Esophagus muscularis mucosa (tissue), 4 donors: Measurements from ENCODE around the gene RGL3. TPM values are rescaled to one million over a fixed set of nuclear protein-coding genes. Genes with fewer than 3 reads are reported as not detected.

Experiments used
- DNase-seq: peaks from one replicate; pipeline ENCODE4 v3.0.0-alpha.2; 2017; ENCODE audit errors: extremely low spot score
- H3K27ac ChIP-seq, 4 donors: fragments of 200-600 bp; sonication (generic); replicated peaks in 1 of 4; 1 replicate in 3 of 4; 2 replicates in 1 of 4; pipeline ENCODE4 v1.5.1; 2016 to 2019; ENCODE audit warnings: mild to moderate bottlenecking in 1 of 4
- H3K27me3 ChIP-seq, 4 donors: fragments of 200-600 bp; sonication (generic); one replicate each; pipeline versions ENCODE4 v1.5.1 to v1.6.0; 2016 to 2019
- H3K36me3 ChIP-seq, 4 donors: fragments of 200-600 bp; sonication (generic); one replicate each; pipeline ENCODE4 v1.5.1; 2016 to 2019
- H3K4me1 ChIP-seq, 4 donors: fragments of 200-600 bp; sonication (generic); one replicate each; pipeline ENCODE4 v1.5.1; 2016 to 2019
- H3K4me3 ChIP-seq, 4 donors: fragments of 200-600 bp; sonication (generic); 1 replicate in 2 of 4; 2 replicates in 2 of 4; pipeline ENCODE4 v1.5.1; 2016 to 2019; ENCODE audit warnings: mild to moderate bottlenecking in 4 of 4, moderate library complexity in 1 of 4
- H3K9me3 ChIP-seq, 4 donors: fragments of 200-600 bp; sonication (generic); 1 replicate in 3 of 4; 2 replicates in 1 of 4; pipeline ENCODE4 v1.5.1; 2016 to 2019
- EP300 ChIP-seq: sonication (generic); formaldehyde crosslinking; IDR thresholded peaks from one replicate; pipeline ENCODE4 v1.6.1; 2017; ENCODE audit warnings: antibody characterized with exemption
- POLR2A ChIP-seq: fragments of 450-650 bp; IDR thresholded peaks from one replicate; pipeline ENCODE4 v1.6.1; 2017; ENCODE audit warnings: antibody characterized with exemption, moderate library complexity, mild to moderate bottlenecking, low read depth
- POLR2AphosphoS5 ChIP-seq, 2 donors: sonication (generic); formaldehyde crosslinking; IDR thresholded peaks; one replicate each; pipeline ENCODE4 v1.6.1; 2017; ENCODE audit warnings: antibody characterized with exemption in 2 of 2
- WGBS: methylation state at CpG from one replicate; pipeline ENCODE4 v1.1.5; 2018; 5-methylcytosine and 5-hydroxymethylcytosine counted together
- intact Hi-C: fragments of 100-400 bp; cut with DNase I; formaldehyde crosslinking; loops from one replicate; pipeline ENCODE4 v1.15.1; 2023
- total RNA-seq, 4 donors: library from RNA; depleted of rRNA; stranded (reverse); fragments of >200 nt; gene quantifications; one replicate each; pipeline versions ENCODE4 v1.1.0 to v1.2.1, GENCODE V29; 2016
- TF ChIP-seq, protein P1 (sequence below), 3 experiments: fragments of 200-600 bp in 2 of 3; fragments of 450-650 bp in 1 of 3; sonication (generic) in 2 of 3; IDR thresholded peaks; one replicate each; pipeline ENCODE4 v1.5.1; 2017 to 2019; ENCODE audit warnings: antibody characterized with exemption in 3 of 3, mild to moderate bottlenecking in 2 of 3, moderate library complexity in 1 of 3

RGL3 gene
- total RNA-seq, 4 donors from 2014 or later: 1.2 to 7.9 (median 2.0) TPM

DNA sequence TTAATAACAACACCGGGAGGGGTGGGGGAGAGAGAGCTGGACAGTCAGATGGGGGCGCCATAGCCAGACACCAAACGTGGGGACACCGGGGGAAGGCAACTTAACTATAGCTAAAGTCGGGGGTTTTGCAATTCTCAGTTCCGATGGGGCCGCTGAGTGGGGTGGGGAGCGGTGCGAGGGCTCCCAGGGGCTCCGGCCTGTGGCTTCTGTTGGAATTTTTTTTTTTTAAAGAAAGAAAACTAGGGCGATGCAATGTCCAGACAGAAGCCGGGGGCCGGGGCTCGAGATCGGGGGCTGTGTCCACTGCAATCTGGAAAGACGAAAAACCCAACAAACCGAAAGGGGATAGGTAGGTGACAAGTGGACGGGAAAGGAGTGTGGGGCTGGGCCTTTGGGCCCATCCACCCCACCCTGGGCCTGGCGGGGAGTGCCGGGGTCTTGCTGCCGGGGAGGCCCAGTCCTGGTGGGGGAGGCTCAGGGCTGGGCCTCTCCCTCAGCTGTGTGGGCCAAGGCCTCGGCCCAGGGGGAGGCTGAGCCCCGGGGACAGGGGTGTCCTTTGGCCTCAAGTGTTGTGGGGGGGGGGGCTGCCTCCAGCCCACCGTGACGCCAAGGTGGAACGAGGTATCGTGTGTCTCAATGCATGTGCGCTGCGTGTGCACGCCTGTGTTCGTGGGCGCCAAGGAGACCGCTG is 33.7 kb upstream of the RGL3 start:
- no peak for DNase-seq
- Histone ChIP-seq H3K4me3 (no peak overlapping the region), H3K27ac (no peak overlapping the region), H3K9me3 (no peaks in the 10 kb centered on the region), H3K27me3 (peaks cover 0 to 25% (median 0%) of the 10 kb centered on the region in 4 donors), H3K36me3 (peaks cover 27 to 32% (median 29%) of the 10 kb centered on the region in 4 donors), H3K4me1 (peaks cover 0 to 6% (median 0%) of the 10 kb centered on the region in 4 donors)
- intact Hi-C loops: no loop called here
- 76% methylated on average over 33 of the region's 33 CpGs for WGBS
- TF ChIP-seq POLR2AphosphoS5 (IDR thresholded peaks at IDR 0.05): no peak
- TF ChIP-seq EP300: no peak
- TF ChIP-seq, protein P1, sequence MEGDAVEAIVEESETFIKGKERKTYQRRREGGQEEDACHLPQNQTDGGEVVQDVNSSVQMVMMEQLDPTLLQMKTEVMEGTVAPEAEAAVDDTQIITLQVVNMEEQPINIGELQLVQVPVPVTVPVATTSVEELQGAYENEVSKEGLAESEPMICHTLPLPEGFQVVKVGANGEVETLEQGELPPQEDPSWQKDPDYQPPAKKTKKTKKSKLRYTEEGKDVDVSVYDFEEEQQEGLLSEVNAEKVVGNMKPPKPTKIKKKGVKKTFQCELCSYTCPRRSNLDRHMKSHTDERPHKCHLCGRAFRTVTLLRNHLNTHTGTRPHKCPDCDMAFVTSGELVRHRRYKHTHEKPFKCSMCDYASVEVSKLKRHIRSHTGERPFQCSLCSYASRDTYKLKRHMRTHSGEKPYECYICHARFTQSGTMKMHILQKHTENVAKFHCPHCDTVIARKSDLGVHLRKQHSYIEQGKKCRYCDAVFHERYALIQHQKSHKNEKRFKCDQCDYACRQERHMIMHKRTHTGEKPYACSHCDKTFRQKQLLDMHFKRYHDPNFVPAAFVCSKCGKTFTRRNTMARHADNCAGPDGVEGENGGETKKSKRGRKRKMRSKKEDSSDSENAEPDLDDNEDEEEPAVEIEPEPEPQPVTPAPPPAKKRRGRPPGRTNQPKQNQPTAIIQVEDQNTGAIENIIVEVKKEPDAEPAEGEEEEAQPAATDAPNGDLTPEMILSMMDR (IDR thresholded peaks at IDR 0.05): no peak
- no peak for TF ChIP-seq POLR2A

DNA sequence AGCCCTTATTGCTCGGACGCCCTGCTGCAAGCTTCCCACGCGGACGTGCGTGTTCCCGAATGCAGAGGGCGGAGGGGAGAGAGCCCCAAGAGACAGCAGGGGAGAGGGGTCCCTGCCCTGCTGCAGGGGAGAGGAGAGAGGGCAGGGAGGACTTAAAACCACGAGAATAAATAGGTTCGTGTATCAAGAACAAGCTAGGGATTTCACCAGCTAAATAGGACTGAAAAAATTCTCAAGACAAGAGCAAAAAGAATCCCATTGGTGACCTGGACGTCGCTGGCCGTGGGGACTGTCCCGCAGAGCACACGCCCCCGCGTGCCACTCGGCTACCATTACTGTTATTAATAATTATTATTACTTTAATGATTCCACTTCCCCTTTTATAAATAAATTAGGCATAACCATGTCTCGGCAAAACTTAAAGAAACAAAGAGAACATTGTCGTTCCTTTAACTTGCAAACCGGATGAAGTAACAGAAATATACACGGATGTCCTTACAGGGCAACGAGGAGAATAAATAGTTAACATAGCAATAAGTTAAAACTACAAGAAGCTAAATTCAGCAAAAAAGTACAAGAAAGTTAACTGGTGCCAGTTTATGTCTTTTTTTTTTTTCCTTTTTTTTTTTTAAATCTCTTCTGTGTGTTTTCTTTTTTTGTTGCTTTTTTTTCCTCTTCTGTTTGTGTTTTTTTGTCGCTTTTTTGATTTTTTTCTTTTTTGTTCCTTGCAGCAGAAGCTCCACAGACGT is 32.9 kb upstream of the RGL3 start:
- TF ChIP-seq EP300: no peak
- no peak for TF ChIP-seq POLR2AphosphoS5 (IDR thresholded peaks at IDR 0.05)
- TF ChIP-seq, protein P1 (IDR thresholded peaks at IDR 0.05): no peak
- no peak for TF ChIP-seq POLR2A
- H3K27ac ChIP-seq: no peak overlapping the region
- intact Hi-C loops: no loop called here
- peaks cover 34 to 39% (median 36%) of the 10 kb centered on the region in 4 donors for H3K36me3 ChIP-seq
- H3K4me1 ChIP-seq: peaks cover 0 to 6% (median 0%) of the 10 kb centered on the region in 4 donors
- 31% methylated on average over 25 of the region's 25 CpGs for whole genome bisulfite sequencing
- H3K9me3 ChIP-seq: no peaks in the 10 kb centered on the region
- H3K4me3 ChIP-seq: no peak overlapping the region
- no peak for DNase-seq
- H3K27me3 ChIP-seq: peaks cover 0 to 24% (median 0%) of the 10 kb centered on the region in 4 donors

DNA sequence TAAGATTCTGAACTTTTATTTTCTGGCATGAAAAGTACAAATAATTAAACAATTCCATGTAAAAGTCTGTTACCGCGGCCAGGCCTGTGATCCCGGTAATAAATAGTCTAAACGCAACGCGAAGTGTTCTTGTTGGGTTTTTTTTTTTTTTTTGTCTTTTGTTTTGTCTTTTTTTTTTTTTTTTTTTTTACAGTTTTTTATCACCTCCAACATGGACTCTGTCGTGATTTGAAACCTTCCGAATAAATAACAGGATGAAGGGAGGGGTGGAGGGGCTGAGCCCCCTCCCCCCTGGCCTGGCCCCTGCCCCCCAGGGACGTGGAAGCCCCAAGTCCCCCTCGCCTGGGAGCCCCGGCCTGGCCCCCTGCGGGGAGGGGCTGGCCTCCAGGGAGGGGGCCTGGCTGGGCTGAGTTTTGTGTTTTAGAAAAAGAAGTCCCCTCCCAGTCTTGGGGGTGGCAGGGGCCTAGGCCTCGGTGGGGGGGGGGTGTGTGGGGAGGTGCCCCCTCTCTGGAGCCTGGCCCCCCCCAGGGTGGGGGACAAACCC is 32.3 kb upstream of the RGL3 start:
- H3K36me3 ChIP-seq: peaks cover 37 to 46% (median 42%) of the 10 kb centered on the region in 4 donors
- TF ChIP-seq EP300: no peak
- no peak for TF ChIP-seq POLR2A
- TF ChIP-seq POLR2AphosphoS5 (IDR thresholded peaks at IDR 0.05): no peak
- H3K9me3 ChIP-seq: no peaks in the 10 kb centered on the region
- H3K27ac ChIP-seq: no peak overlapping the region
- intact Hi-C loops: no loop called here
- WGBS: 42% methylated on average over 13 of the region's 13 CpGs
- DNase-seq: no peak
- peaks cover 0 to 6% (median 0%) of the 10 kb centered on the region in 4 donors for H3K4me1 ChIP-seq
- peaks cover 0 to 24% (median 0%) of the 10 kb centered on the region in 4 donors for H3K27me3 ChIP-seq
- H3K4me3 ChIP-seq: no peak overlapping the region

DNA sequence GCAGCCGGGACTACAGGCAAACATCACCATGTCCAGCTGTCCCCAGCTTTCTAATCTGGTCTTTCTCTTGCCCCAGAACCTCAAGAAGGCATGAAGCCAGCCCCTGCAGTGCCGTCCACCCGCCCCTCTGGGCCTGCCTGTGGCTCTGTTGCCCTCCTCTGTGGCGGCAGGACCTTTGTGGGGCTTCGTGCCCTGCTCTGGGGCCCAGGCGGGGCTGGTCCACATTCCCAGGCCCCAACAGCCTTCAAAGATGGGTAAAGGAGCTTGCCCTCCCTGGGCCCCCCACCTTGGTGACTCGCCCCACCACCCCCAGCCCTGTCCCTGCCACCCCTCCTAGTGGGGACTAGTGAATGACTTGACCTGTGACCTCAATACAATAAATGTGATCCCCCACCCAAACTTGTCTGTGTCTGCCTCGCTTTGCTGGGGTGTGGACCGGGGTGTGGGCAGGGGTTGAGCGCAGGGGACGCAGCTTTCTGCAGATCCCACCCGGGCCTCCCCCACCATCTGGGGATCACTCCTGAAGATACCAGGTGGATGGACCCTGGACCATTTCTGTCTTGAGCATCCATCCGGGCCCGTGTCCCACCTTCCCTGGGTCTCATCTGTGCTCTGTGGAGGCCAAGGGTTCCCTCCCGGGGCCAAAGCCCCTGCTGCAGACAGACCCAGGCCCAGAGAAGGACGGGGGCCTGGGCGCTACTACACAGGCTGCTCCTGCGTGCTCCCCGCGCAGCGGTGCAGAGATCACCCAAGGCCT is 31.6 kb upstream of the RGL3 start:
- Histone ChIP-seq H3K9me3 (no peaks in the 10 kb centered on the region), H3K4me3 (no peak overlapping the region), H3K4me1 (peaks cover 0 to 6% (median 0%) of the 10 kb centered on the region in 4 donors), H3K36me3 (peaks cover 37 to 52% (median 48%) of the 10 kb centered on the region in 4 donors), H3K27ac (no peak overlapping the region), H3K27me3 (peaks cover 0 to 24% (median 0%) of the 10 kb centered on the region in 4 donors)
- WGBS: 90% methylated on average over 17 of the region's 21 CpGs
- intact Hi-C loops: no loop called here
- TF ChIP-seq EP300: no peak
- TF ChIP-seq POLR2A: no peak
- no peak for TF ChIP-seq POLR2AphosphoS5 (IDR thresholded peaks at IDR 0.05)
- TF ChIP-seq, protein P1 (IDR thresholded peaks at IDR 0.05): no peak
- DNase-seq: no peak
